ENCODE measurements around the gene ERN1. TPM values are rescaled to one million over a fixed set of nuclear protein-coding genes. Genes with fewer than 3 reads are reported as not detected.

The ERN1 gene
- total and polyA plus RNA-seq, 2 donors (not counting 3 experiments of a cell fraction or from before 2014, with no cell fraction given) = 9.1 to 21.5 TPM

DNA sequence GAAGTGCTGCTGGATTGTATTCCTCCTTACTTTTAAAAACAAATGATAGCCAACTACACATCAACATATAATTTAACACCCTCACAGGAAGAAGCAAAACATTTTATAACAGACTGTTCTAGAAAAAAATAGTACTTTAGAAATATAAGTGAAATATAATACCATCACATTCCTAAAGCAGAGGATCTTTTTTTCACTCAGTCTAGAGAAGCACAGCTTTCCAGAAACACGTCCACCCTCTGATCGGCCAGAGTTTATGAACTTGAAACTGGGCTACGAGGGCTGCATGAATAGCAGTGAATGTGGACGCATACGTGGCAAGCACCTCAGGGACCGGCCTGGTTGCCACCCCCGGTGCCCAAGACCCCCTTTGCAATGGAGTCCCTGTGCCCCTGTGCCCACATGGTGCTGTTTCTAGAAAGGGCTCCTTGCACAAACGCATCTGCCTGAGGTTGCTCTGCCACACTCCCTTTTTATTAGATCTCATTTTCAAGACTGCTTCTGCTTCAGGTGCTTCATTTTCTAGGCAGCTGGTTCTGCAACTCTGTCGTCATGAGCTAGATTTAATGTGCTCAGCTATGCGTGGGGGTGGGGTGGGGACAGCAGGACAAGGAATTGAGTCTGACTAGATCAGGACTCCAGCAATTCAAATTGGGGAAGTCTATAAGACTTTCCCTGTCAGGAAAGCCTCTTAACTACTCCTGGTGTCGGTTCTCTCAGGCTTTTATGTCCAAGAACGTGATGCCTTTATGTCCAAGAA is 29.1 kb upstream of the ERN1 start:
- Histone ChIP-seq H3K4me2 (ENCODE audit: insufficient read depth, low read length) (no peak overlapping the region), H3K9me3 (replicated peaks; ENCODE audit: control insufficient read depth, insufficient read depth, low read length) (no peaks in the 10 kb centered on the region), H3K36me3 (ENCODE audit: control insufficient read depth in 2 of 2, extremely low read depth in 1 of 2, insufficient read depth in 2 of 2, low read length in 2 of 2) (no peaks in the 10 kb centered on the region), H3K4me3 (replicated peaks in 1 of 3; ENCODE audit: insufficient read depth in 1 of 3, low read depth in 1 of 3, low read length in 3 of 3) (no peak overlapping the region), H2AFZ (ENCODE audit: low read depth, low read length) (no peak overlapping the region), H3K27ac (ENCODE audit: insufficient read depth, low read depth, low read length) (no peak overlapping the region), H4K20me1 (replicated peaks; ENCODE audit: control insufficient read depth, extremely low read depth, insufficient read depth, low read length) (no peaks in the 10 kb centered on the region), H3K79me2 (ENCODE audit: control insufficient read depth, insufficient read depth, low read length) (no peaks in the 10 kb centered on the region), H3K9ac (replicated peaks; ENCODE audit: extremely low read depth, insufficient read depth, low read length) (no peak overlapping the region), H3K9me1 (replicated peaks; ENCODE audit: control insufficient read depth, extremely low read depth, insufficient read depth, low read length) (no peaks in the 10 kb centered on the region), H3K27me3 (ENCODE audit: control insufficient read depth in 2 of 2, insufficient read depth in 2 of 2, low read length in 2 of 2) (no peaks in the 10 kb centered on the region), H3K4me1 (ENCODE audit: control insufficient read depth, extremely low read depth, insufficient read depth, low read length) (peaks cover 10% of the 10 kb centered on the region)
- ChIA-PET CTCF (no interaction called here), POLR2A (no interaction called here)
- FAIRE-seq (no peak), DNase-seq (ENCODE audit: low read depth, low spot score) (no peak)
- TF ChIP-seq, protein P1, sequence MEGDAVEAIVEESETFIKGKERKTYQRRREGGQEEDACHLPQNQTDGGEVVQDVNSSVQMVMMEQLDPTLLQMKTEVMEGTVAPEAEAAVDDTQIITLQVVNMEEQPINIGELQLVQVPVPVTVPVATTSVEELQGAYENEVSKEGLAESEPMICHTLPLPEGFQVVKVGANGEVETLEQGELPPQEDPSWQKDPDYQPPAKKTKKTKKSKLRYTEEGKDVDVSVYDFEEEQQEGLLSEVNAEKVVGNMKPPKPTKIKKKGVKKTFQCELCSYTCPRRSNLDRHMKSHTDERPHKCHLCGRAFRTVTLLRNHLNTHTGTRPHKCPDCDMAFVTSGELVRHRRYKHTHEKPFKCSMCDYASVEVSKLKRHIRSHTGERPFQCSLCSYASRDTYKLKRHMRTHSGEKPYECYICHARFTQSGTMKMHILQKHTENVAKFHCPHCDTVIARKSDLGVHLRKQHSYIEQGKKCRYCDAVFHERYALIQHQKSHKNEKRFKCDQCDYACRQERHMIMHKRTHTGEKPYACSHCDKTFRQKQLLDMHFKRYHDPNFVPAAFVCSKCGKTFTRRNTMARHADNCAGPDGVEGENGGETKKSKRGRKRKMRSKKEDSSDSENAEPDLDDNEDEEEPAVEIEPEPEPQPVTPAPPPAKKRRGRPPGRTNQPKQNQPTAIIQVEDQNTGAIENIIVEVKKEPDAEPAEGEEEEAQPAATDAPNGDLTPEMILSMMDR (IDR thresholded peaks at IDR 0.05; ENCODE audit: extremely low read depth in 1 of 2, insufficient read depth in 1 of 2, low read depth in 1 of 2, low read length in 2 of 2) = no peak
- TF ChIP-seq POLR2AphosphoS5 (IDR thresholded peaks at IDR 0.05; ENCODE audit: insufficient read depth, low read depth, low read length) (no peak), FOS (IDR thresholded peaks at IDR 0.05; ENCODE audit: borderline replicate concordance, insufficient read depth, low read length) (no peak), MYC (IDR thresholded peaks at IDR 0.05; ENCODE audit: low read depth, low read length) (no peak), GATA2 (IDR thresholded peaks at IDR 0.05; ENCODE audit: insufficient read depth, insufficient read length, low read depth, low read length) (no peak), JUN (IDR thresholded peaks at IDR 0.05; ENCODE audit: borderline replicate concordance, insufficient read depth, insufficient read length, low read depth) (no peak), POLR2A (IDR thresholded peaks at IDR 0.05; ENCODE audit: low read depth, low read length) (no peak), EZH2 (IDR thresholded peaks at IDR 0.05; ENCODE audit: borderline replicate concordance, low read depth, low read length, severe bottlenecking) (no peak)
- TF ChIP-seq, protein P2, sequence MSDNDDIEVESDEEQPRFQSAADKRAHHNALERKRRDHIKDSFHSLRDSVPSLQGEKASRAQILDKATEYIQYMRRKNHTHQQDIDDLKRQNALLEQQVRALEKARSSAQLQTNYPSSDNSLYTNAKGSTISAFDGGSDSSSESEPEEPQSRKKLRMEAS (IDR thresholded peaks at IDR 0.05; ENCODE audit: insufficient read depth, insufficient read length) = no peak
- dilution Hi-C loops (cut with MboI; ENCODE audit: extremely low pct_ligation_motif_present, low sequenced_read_pairs) = no loop called here
- intact Hi-C loops (cut with micrococcal nuclease) = no loop called here
- no TSS peak for BruUV-seq (replicated peaks)
